ENCODE results near the gene ACLY.
"Not testable (repeated sequence)": the region's sequence is repeated elsewhere in the genome, so short reads cannot be mapped to it uniquely, and the experiment has no call there.

ACLY gene

DNA sequence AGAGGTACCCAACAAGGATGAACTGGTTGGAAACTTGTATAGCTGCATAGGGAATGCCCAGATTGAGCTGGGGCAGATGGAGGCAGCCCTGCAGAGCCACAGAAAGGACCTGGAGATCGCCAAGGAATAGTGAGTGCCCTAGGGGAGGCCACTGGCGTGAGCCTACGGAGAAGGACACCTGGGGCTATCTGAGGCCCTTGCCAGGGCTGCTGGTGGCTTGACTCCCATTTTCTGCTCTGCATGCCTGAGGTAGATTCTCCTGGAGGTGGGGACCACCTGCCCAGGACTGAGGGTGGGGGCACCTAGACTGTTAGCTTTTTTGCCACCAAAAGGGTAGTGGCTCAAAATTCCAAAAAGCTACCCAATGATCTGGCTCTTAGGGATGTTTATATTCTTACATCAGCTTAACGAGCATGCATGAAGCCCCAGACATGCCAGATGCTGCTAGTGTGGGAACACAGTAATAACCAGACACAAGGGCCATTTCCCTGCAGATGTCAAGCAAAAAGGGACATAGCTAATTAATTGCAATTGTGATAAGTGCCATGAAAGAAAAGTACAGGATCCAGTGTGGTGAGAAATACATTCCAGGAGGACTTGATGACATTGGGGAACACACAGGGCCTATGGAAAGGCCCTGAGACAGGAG is 20.4 kb upstream of the ACLY start:
- DNase-seq: no peak

- no peak for DNase-seq
Observed at GRCh38 chr17:41937970-41938954, 19.5 kb upstream of the ACLY start.

GRCh38 chr17:41935641-41936040 is 16.9 kb upstream of the ACLY start:
- DNase-seq: no peak

- no peak for DNase-seq
Observed at GRCh38 chr17:41932816-41933389, 14.2 kb upstream of the ACLY start.

DNA sequence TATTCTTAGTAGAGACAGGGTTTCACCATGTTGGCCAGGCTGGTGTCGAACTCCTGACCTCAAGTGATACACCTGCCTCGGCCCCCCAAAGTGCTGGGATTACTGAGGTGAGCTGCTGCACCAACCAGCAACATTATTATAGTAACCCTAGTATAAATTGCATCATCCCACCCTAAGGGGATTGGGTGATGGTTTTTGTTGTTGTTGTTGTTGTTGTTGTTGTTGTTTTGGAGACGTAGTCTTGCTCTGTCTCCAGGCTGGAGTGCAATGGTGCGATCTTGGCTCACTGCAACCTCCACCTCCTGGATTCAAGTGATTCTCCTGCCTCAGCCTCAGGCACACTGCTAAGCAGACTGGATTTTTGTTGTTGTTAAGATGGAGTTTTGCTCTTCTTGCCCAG is 13.0 kb upstream of the ACLY start:
- not testable (repeated sequence) for DNase-seq

DNA sequence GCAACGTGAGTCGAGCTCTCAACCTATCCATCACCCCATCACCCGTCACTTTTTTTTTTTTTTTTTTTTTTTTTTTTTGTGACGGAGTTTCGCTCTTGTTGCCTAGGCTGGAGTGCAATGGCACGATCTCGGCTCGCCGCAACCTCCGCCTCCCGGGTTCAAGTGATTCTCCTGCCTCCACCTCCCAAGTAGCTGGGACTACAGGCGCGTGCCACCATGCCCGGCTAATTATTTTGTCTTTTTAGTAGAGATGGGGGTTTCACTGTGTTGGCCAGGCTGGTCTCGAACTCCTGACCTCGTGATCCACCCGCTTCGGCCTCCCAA is 12.0 kb upstream of the ACLY start:
- DNase-seq: not testable (repeated sequence)

DNA sequence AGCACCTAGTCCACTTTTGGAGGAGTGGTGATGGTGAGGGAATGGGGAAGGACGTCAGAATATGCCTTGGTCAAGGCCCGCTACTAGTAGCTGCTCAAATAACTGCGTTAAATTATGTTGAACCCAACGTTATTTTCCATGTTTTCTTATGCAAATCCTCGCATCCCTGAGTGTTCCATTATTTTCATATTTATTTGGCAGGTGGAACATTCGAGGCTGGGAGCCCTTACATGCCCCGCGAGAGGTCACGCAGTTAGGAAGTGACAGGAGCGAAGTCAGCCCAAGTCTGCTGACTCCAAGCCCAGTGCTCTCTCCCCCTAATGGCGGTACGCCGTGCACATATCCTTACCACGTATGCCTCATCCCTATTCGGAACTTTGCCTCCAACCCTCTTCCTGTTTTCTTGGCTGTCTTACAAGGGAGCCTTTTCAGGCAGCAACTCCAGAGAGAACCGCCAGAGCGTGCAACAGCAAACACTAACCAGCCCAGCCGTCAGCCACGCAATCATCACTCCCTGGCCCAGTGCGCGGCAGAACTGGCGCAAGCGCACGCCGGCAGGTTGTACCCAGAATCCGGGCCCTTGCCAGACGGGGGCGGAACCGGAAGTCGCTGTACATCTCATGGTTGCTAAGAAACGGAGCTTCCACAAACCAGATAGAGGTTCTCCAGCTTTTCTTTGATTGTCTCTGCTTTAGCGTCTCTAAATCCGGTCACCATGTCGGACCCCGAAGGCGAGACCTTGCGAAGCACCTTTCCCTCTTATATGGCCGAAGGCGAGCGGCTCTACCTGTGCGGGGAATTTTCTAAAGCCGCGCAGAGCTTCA is 11.5 kb upstream of the ACLY start, which contains the start of gene ODAD4:
TSS of gene ODAD4 (plus strand) at position 609 of the 824 bp plus-strand sequence. CDS start at position 716, 107 bp downstream.
- peak; percentile 92 for DNase-seq

- DNase-seq: no peak
Observed at GRCh38 chr17:41928693-41929251, 10.0 kb upstream of the ACLY start.

DNA sequence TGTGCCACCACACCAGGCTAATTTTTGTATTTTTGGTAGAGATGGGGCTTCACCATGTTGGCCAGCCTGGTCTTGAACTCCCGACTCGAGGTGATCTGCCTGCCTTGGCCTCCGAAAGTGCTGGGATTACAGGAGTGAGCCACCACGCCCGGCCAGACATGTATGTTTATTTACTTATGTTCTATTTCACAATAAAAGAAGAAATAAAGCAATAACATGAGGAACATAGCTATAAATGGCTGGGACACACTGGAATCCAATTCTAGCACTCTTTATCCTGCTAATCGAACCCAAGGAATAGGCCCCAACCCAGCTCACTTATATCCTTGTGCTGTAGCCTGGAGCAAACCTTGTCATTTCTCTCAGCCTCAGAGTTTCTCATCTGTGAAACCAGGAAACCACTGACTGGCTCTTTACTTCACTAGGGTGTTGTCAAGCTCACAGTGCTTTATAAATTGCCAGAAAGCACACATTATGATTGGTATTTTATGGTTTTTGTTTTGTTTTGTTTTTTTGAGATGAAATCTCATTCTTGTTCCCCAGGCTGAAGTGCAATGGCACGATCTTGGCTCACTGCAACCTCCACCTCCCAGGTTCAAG is 7.3 kb upstream of the ACLY start:
- DNase-seq: no peak

DNA sequence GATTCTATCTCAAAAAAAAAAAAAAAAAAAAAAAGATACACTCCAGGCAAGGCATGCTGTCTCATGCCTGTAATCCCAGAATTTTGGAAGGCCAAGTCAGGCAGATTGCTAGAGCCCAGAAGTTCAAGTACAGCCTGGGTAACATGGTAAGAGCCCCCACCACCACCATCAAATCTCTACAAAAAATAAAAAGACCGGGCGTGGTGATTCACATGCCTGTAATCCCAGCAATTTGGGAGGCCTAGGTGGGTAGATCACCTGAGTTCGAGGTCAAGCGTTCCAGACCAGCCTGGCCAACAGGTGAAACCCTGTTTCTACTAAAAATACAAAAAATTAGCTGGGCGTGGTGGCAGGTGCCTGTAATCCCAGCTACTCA is 1.8 kb upstream of the ACLY start:
- DNase-seq: no peak

DNA sequence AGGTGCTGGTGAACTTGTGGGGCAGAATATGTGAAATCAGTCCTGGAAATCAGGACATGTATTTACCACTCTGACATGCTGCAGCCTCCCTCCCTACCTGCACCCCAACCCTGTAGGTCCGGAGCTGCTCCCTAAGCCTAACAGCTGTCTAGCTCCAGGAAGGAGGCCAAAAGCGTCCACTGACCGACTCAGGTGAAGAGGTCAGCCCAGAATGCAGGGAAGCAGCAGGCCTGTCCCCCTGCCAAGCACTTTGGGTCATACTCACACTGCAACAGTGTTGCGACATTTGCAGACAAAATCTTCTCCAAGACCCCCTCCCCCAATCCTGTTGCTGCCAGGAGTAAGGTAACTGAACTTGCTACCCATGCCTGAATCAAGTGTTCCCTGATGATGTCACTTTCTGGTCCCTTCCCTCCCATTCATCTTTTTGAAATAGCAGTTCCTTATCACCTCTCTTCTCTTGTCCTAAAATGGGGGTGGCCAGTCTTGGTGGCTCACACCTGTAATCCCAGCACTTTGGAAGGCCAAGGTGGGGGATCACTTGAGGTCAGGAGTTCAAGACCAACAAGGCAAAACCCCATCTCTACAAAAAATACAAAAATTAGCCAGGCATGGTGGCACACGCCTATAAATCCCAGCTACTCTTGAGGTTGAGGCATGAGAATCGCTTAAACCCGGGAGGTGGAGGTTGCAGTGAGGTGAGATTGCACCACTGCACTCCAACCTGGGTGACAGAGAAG is 1.3 kb upstream of the ACLY start:
- DNase-seq: no peak

DNA sequence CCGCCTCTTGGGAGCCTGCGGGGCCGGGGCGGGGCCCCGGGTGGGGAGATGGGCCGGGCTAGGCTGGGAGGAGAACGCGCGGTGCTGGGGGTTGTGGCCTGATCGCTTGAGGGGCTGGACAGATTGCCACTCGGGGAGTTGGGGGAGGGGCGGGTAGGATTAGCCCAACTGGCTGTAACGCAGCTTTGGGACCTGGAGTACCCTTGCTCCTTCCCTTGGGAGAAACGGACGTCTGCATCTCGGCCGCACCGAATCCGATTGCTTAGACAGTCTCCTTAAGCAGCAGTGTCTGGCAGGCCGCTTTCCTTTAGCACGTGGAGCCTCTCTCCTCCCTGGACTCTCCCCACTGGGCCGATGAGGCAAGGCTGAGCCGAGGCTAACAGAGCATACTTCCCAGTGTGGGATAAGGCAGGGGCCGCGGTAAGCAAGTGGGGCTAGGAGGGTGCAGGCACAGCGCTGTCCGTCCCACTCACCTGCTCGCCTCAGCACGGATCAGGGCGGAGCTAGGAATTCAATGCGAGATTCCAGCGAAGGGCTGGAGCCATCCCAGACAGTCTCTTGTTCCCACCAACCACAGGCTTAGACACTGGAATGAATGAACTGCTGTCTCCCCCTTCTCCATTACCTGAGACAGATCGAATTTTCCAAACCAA is 540 bp upstream of the ACLY start:
- DNase-seq: no peak

DNA sequence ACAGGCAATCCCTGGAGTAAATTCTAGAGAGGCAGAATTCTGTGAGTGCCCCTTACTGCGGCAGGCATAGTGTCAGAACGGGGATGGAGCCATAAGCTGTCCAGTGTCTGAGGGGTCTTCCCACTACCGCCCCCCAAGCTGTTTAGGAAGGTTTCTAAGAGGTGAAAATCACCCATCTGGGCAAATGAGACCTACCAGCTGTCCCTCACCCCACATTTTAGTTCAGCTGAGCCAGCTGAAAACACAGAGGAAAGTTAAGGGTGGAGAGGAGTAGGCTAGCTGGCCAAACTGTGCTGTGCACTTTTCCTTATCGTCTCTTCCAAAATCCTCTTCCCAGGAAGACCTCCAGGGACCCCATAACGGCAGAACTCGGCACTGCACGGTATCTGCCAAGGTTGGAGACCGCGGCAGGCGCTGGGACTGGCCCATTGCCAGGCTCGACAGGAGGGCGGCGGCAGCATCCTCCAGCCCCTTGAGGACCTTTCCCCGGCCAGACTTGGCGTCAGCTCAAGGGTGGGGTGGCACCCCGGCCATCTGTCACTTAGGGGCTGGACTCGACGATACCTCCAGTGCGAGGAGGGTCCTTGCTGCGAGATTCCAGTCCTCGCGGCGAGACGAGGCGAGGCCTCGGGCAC is 955 bp downstream of the ACLY start:
- DNase-seq: peak; percentile 46

- DNase-seq: no peak
Observed at GRCh38 chr17:41917192-41917591, 1.6 kb downstream of the ACLY start.

GRCh38 chr17:41915566-41915965 is 3.2 kb downstream of the ACLY start:
- no peak for DNase-seq

DNA sequence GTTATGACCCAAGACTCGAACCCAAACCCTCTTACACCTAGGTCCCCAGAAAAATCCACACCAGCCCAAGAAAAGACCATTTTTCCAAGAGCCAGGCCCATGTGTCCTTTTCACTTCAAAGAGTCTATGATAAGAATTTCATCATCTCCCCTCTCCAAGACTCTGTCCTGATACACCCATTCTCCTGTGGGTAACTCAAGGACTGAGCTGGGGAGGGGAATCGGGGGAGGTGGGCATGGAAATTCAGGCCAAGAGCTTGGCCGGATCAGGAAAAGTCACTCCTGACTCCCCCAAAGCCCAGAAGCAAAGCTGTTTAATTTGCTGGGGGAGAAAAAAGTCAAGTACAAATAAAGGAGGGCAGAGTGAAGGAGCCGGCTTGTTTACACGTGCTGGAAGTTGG is 3.7 kb downstream of the ACLY start:
- no peak for DNase-seq

GRCh38 chr17:41914358-41914766 is 4.4 kb downstream of the ACLY start:
- DNase-seq: no peak

DNA sequence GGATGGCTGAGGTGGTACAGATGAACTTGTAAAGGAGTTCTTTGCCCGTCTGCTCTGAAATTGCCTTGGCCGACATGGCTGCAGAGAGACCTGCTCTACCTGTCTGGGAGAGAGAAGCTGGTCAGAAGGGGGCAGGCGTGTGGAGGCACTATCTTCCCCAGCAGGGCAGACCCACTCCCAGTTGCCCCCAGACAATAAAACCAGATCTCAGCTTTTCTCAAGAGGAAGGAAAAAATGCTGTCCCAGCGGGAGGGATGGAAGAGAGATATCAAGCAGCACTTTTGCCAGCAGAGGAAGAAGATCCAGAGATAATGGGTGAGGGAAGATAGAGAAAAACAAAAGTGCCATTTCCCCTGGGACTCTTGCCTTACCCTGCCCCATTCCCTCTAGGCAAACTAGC is 5.0 kb downstream of the ACLY start:
- no peak for DNase-seq

GRCh38 chr17:41912925-41913324 is 5.8 kb downstream of the ACLY start:
- no peak for DNase-seq

DNA sequence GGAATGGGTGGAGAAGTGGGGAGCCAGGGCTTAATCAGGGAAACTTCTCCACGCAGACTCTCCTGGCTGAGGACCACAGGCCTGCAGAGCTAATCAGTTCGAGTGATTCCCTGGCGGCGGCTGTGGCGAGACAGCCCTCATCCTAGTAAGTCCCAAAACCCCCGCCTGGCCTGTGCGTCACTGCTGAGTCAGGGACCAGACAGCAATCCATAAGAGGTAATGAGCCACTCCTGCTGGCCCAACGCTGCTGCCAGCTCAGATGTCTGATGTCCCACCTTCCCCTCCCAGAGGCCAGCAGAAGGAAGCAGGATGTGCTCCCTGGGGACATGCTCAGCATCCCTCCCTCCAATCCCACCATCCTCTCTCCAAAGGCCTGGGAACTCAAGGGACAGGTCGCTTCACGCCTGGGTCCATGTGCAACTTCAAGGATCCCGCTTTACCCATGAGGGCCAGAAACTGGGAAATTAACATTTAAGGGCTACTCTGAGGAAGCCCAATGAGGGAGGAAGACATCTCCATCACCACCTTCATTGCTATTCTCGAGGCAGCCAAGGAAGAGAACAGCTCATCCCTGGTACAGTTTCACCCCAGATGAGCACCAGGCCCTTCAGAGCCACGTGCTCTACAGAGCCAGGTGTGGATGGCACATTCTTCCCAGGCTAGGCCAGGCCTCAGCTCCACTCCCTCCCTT is 7.9 kb downstream of the ACLY start:
- no peak for DNase-seq
